ENCODE data around the gene MRPL52. TPM values are rescaled to one million over a fixed set of nuclear protein-coding genes. Genes with fewer than 3 reads are reported as not detected.
A peak's percentile ranks its signal among the peaks of the same experiment; 100 is the strongest.
"Not testable (repeated sequence)": the region's sequence is repeated elsewhere in the genome, so short reads cannot be mapped to it uniquely, and the experiment has no call there.

The MRPL52 gene
- total and polyA plus RNA-seq, 7 donors: 54.6 to 333 (median 64.3) TPM

DNA sequence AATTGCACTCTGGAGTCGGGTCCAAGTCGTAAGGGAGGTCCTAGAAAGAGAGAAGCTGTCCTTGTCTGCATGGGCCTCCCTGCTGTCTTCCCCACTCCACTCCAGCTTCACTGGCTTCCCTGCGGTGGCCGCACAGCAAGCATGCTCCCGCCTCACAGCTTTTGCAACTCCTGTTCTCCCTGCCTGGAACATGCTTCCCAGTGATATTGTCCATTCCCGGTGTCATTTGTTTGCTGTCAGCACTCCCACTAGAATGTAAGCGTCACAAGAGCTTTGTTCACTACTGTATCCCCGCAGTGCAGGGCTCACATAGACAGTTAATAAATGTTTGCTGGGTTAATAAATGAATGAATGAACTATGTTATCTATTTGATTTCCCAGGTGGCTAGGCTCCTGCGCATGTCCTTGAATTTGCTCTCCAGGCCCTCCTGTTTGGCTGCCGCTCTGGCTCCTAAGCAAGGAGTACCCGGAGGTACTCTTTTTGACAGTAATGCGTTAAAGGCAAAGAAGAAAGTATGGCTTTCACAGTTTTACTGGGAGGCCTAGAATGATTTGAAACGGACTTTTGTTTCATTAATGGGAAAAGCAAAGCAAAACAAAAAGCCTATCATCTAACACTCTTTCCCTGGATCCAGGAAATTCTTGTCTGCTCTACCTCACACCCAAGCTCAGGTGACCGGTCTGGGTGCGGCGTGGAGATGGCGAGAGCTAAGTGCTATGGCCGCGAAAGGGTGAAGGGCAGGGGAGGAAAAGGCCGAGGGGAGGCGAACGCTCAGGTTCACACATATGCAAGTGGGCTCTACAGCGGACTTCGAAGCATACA, 8.3 kb upstream of the MRPL52 start:
- H3K27ac ChIP-seq: peak overlapping the region in 3 of 4 donors; percentile 3 to 77 (median 53)
- peak; percentile 70 for DNase-seq
- H3K4me1 ChIP-seq: peaks cover 0 to 36% (median 29%) of the 10 kb centered on the region in 4 donors
- H3K9me3 ChIP-seq: no peaks in the 10 kb centered on the region
- H3K27me3 ChIP-seq: no peaks in the 10 kb centered on the region
- H3K4me3 ChIP-seq: no peak overlapping the region
- intact Hi-C loops (cut with DNase I): loop anchor here (1.0 to 5.0 kb wide), 2 partner anchors 32 to 264 kb away; no protein-coding TSS in a partner anchor
- H3K36me3 ChIP-seq: no peaks in the 10 kb centered on the region
- TF ChIP-seq POLR2AphosphoS5 (IDR thresholded peaks at IDR 0.05) (peak in 1 of 4 donors; percentile 15), POLR2A (IDR thresholded peaks at IDR 0.05) (no peak)
- 74 to 84% methylated on average over 24 of the region's 24 CpGs for WGBS, 2 donors

DNA sequence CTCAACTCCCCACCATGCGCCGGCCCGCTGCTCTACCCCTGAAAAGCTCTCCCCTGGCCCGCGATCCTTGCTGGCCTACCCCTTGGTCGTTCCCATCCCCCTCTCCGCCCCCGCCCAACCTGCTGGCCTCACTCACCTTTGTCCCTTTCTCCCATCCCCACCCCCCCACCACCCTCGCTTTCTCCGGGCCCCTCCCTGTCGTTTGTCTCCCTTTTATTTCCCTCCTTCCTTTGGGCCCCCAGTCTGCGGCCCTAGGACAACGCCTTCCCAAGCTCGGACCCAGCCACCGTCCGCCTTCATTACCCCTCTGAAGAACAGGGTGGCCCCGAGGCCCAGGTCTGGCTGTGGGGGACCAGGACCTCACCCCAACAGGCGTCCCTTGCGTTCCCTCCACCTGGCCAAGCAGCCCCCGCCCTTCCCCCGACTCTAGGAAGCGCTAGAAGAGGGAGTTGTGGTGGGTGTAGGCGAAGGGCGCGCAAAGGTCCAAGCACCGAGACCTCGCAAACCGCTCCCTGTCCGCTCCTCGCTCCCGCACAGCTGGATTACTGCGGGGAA, 7.6 kb upstream of the MRPL52 start:
- Histone ChIP-seq H3K9me3 (no peaks in the 10 kb centered on the region), H3K4me1 (peaks cover 0 to 36% (median 29%) of the 10 kb centered on the region in 4 donors), H3K4me3 (peak overlapping the region; percentile 22 to 59 (median 46)), H3K36me3 (no peaks in the 10 kb centered on the region), H3K27me3 (no peaks in the 10 kb centered on the region), H3K27ac (peak overlapping the region; percentile 53 to 77 (median 62))
- DNase-seq: peak; percentile 69
- 40 to 57% methylated on average over 32 of the region's 32 CpGs for WGBS, 2 donors
- intact Hi-C loops (cut with DNase I): loop anchor here (1.0 to 5.0 kb wide), 2 partner anchors 31 to 265 kb away; no protein-coding TSS in a partner anchor
- TF ChIP-seq EP300 (IDR thresholded peaks at IDR 0.05) (no peak), POLR2AphosphoS5 (IDR thresholded peaks at IDR 0.05) (no peak), POLR2A (IDR thresholded peaks at IDR 0.05) (no peak)
- TF ChIP-seq, protein P1, sequence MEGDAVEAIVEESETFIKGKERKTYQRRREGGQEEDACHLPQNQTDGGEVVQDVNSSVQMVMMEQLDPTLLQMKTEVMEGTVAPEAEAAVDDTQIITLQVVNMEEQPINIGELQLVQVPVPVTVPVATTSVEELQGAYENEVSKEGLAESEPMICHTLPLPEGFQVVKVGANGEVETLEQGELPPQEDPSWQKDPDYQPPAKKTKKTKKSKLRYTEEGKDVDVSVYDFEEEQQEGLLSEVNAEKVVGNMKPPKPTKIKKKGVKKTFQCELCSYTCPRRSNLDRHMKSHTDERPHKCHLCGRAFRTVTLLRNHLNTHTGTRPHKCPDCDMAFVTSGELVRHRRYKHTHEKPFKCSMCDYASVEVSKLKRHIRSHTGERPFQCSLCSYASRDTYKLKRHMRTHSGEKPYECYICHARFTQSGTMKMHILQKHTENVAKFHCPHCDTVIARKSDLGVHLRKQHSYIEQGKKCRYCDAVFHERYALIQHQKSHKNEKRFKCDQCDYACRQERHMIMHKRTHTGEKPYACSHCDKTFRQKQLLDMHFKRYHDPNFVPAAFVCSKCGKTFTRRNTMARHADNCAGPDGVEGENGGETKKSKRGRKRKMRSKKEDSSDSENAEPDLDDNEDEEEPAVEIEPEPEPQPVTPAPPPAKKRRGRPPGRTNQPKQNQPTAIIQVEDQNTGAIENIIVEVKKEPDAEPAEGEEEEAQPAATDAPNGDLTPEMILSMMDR (IDR thresholded peaks at IDR 0.05): no peak

DNA sequence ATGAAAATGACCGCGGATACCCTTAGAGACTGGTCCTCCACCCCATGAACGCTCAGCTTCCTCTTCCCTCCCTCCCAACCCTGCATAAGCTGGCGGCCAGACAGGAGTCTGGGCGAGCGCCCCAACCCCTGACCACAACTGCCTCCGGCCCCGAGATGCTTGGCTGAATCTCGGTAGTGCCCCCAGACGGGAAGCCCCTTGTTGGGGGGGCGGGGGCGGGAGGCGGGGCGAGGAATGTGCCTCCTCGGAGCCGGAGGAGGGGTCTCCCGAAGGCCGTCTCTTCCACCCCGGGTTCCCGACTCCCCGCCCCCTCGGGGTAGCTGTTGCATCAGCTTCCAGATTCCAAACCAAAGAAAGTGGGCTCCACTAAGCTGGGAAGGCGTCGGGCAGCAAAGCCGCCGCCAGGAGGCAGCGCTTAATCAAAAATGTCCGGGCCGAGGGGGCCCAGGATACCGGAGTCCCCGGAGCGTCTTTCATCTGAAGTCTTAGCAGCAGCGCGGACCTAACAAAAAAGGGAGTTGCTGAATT, 7.1 kb upstream of the MRPL52 start:
- TF ChIP-seq, protein P1 (IDR thresholded peaks at IDR 0.05): peak; percentile 64 to 89 (median 80)
- peak in 2 of 4 donors; percentile 23 to 28 for TF ChIP-seq POLR2AphosphoS5 (IDR thresholded peaks at IDR 0.05)
- TF ChIP-seq POLR2A (IDR thresholded peaks at IDR 0.05): no peak
- H3K9me3 ChIP-seq: no peaks in the 10 kb centered on the region
- intact Hi-C loops (cut with DNase I): loop anchor here (1.0 to 5.0 kb wide), 2 partner anchors 31 to 265 kb away; no protein-coding TSS in a partner anchor
- DNase-seq: peak; percentile 90
- no peaks in the 10 kb centered on the region for H3K36me3 ChIP-seq
- peak overlapping the region; percentile 22 to 59 (median 46) for H3K4me3 ChIP-seq
- H3K4me1 ChIP-seq: peaks cover 0 to 36% (median 29%) of the 10 kb centered on the region in 4 donors
- peak overlapping the region; percentile 53 to 77 (median 62) for H3K27ac ChIP-seq
- no peaks in the 10 kb centered on the region for H3K27me3 ChIP-seq
- 0 to 1% methylated on average over 34 of the region's 34 CpGs for WGBS, 2 donors

DNA sequence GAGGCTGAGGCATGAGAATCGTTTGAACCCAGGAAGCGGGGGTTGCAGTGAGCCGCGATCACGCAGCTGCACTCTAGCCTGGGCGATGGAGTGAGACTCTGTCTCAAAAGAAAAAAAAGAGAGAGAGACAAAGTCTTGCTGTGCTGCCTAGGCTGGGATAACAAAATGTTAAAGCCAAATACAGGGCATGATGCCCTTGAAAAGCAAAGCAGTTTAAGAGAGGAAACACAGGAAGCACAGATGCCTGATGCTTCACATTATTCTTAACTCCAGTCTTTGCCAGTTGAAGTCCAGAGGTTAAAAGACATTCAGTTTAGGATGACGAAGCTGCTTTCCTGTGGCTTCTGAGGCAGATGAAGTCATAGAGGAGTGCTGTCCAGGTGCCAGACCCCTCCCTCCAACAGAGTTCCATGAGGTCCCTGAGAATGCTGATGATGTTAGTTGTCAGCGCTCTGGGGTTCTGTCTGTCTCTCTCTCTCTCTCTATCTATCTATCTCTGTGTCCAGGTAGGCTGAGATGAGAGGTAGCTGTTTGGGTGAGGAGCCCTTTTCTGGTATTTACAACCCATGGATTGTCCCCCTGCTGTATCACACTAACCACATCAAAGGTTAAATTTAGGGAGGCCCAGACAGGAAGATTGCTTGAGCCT, 4.9 kb upstream of the MRPL52 start:
- H3K27me3 ChIP-seq: no peaks in the 10 kb centered on the region
- 41 to 65% methylated on average over 8 of the region's 8 CpGs for WGBS, 2 donors
- no peaks in the 10 kb centered on the region for H3K9me3 ChIP-seq
- no peak overlapping the region for H3K4me3 ChIP-seq
- DNase-seq: peak; percentile 73
- H3K27ac ChIP-seq: peak overlapping the region in 1 of 4 donors; percentile 3
- H3K36me3 ChIP-seq: no peaks in the 10 kb centered on the region
- intact Hi-C loops (cut with DNase I): loop anchor here (5.0 kb wide), 1 partner anchor 268 kb away; no protein-coding TSS in a partner anchor
- TF ChIP-seq EP300 (IDR thresholded peaks at IDR 0.05) (no peak), POLR2AphosphoS5 (IDR thresholded peaks at IDR 0.05) (no peak), POLR2A (IDR thresholded peaks at IDR 0.05) (no peak)
- TF ChIP-seq, protein P1 (IDR thresholded peaks at IDR 0.05): no peak
- peaks cover 0 to 27% (median 22%) of the 10 kb centered on the region in 4 donors for H3K4me1 ChIP-seq

DNA sequence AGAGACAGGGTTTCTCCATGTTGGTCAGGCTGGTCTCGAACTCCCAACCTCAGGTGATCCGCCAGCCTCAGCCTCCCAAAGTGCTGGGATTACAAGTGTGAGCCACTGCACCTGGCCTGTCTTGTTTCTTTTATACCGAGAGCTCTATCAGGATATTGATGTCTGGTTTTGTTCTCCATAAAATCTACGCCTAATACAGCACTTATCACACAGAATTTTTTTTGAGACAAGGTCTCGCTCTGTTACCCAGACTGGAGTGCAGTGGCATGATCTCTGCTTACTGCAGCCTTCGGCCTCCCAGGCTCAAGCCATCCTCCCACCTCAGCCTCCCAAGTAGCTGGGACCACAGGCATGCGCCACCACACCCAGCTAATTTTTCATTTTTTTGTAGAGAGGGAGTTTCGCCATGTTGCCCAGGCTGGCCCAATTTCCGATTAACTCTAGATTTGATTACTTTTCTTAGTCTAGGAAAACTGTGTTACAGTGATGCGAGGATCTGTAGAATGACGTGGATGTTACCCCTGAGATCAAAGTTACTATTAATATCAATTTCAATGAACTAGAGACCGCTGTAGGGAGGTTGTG, 519 bp upstream of the MRPL52 start:
- H3K27me3 ChIP-seq; H3K9me3 ChIP-seq; DNase-seq; intact Hi-C loops (cut with DNase I): not testable (repeated sequence)
- H3K4me1 ChIP-seq: peaks cover 0 to 15% (median 14%) of the 10 kb centered on the region in 4 donors
- H3K27ac ChIP-seq: peak overlapping the region; percentile 77 to 86 (median 80)
- H3K36me3 ChIP-seq: peaks cover 0 to 11% (median 7%) of the 10 kb centered on the region in 4 donors
- peak overlapping the region; percentile 64 to 80 (median 74) for H3K4me3 ChIP-seq
- WGBS, 2 donors: 85 to 87% methylated on average over 12 of the region's 12 CpGs
